ENCODE results near the gene SLC9A9.

DNA sequence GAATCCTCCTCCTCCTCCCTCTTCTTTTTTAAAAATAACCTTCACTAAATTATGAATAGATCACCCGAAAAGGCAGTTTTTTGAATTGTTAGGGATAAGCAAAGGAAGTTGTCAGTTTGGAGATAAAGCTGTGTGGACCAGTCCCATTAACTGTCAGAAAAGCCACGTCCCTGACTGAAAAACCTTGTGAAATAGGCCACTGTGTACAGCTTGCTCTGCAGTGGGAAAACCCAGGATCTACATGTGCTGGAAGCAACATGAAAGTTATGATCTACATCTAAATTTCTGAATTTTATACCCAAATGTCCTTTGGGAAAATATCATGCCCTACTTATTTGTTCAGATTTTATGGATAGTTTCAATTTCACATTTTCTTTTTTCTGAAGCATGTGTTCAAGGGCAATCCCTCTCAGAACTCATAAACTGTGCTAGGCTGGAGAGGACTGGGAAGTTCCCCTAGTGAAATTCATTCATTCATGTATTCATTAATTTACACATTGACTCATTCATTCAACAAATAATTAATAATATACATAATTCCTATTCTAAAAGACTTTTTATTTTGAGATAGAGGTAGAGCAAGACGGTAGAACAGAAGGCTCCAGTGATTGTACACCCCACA is 149.5 kb downstream of the SLC9A9 start:
- TF ChIP-seq, protein P1, sequence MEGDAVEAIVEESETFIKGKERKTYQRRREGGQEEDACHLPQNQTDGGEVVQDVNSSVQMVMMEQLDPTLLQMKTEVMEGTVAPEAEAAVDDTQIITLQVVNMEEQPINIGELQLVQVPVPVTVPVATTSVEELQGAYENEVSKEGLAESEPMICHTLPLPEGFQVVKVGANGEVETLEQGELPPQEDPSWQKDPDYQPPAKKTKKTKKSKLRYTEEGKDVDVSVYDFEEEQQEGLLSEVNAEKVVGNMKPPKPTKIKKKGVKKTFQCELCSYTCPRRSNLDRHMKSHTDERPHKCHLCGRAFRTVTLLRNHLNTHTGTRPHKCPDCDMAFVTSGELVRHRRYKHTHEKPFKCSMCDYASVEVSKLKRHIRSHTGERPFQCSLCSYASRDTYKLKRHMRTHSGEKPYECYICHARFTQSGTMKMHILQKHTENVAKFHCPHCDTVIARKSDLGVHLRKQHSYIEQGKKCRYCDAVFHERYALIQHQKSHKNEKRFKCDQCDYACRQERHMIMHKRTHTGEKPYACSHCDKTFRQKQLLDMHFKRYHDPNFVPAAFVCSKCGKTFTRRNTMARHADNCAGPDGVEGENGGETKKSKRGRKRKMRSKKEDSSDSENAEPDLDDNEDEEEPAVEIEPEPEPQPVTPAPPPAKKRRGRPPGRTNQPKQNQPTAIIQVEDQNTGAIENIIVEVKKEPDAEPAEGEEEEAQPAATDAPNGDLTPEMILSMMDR (IDR thresholded peaks at IDR 0.05; ENCODE audit: poor library complexity, severe bottlenecking) = no peak
- no peak for TF ChIP-seq POLR2AphosphoS5 (IDR thresholded peaks at IDR 0.05)
